Measurements from ENCODE around the gene MYRIP. TPM values are rescaled to one million over a fixed set of nuclear protein-coding genes. Genes with fewer than 3 reads are reported as not detected.

Gene MYRIP
- total and polyA plus RNA-seq, 2 experiments from 2014 or later, result 1.5 to 1.8 TPM

- TF ChIP-seq, protein P1, sequence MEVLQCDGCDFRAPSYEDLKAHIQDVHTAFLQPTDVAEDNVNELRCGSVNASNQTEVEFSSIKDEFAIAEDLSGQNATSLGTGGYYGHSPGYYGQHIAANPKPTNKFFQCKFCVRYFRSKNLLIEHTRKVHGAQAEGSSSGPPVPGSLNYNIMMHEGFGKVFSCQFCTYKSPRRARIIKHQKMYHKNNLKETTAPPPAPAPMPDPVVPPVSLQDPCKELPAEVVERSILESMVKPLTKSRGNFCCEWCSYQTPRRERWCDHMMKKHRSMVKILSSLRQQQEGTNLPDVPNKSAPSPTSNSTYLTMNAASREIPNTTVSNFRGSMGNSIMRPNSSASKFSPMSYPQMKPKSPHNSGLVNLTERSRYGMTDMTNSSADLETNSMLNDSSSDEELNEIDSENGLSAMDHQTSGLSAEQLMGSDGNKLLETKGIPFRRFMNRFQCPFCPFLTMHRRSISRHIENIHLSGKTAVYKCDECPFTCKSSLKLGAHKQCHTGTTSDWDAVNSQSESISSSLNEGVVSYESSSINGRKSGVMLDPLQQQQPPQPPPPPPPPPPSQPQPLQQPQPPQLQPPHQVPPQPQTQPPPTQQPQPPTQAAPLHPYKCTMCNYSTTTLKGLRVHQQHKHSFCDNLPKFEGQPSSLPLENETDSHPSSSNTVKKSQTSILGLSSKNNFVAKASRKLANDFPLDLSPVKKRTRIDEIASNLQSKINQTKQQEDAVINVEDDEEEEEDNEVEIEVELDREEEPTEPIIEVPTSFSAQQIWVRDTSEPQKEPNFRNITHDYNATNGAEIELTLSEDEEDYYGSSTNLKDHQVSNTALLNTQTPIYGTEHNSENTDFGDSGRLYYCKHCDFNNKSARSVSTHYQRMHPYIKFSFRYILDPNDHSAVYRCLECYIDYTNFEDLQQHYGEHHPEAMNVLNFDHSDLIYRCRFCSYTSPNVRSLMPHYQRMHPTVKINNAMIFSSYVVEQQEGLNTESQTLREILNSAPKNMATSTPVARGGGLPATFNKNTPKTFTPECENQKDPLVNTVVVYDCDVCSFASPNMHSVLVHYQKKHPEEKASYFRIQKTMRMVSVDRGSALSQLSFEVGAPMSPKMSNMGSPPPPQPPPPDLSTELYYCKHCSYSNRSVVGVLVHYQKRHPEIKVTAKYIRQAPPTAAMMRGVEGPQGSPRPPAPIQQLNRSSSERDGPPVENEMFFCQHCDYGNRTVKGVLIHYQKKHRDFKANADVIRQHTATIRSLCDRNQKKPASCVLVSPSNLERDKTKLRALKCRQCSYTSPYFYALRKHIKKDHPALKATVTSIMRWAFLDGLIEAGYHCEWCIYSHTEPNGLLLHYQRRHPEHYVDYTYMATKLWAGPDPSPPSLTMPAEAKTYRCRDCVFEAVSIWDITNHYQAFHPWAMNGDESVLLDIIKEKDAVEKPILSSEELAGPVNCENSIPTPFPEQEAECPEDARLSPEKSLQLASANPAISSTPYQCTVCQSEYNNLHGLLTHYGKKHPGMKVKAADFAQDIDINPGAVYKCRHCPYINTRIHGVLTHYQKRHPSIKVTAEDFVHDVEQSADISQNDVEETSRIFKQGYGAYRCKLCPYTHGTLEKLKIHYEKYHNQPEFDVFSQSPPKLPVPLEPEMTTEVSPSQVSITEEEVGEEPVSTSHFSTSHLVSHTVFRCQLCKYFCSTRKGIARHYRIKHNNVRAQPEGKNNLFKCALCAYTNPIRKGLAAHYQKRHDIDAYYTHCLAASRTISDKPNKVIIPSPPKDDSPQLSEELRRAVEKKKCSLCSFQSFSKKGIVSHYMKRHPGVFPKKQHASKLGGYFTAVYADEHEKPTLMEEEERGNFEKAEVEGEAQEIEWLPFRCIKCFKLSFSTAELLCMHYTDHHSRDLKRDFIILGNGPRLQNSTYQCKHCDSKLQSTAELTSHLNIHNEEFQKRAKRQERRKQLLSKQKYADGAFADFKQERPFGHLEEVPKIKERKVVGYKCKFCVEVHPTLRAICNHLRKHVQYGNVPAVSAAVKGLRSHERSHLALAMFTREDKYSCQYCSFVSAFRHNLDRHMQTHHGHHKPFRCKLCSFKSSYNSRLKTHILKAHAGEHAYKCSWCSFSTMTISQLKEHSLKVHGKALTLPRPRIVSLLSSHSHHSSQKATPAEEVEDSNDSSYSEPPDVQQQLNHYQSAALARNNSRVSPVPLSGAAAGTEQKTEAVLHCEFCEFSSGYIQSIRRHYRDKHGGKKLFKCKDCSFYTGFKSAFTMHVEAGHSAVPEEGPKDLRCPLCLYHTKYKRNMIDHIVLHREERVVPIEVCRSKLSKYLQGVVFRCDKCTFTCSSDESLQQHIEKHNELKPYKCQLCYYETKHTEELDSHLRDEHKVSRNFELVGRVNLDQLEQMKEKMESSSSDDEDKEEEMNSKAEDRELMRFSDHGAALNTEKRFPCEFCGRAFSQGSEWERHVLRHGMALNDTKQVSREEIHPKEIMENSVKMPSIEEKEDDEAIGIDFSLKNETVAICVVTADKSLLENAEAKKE (CRISPR knock-in tag; IDR thresholded peaks at IDR 0.05), result no peak
- TF ChIP-seq NANOG (IDR thresholded peaks at IDR 0.05; ENCODE audit: borderline replicate concordance) (no peak), ZNF331 (CRISPR knock-in tag; IDR thresholded peaks at IDR 0.05; ENCODE audit: low read depth) (no peak), ETS1 (IDR thresholded peaks at IDR 0.05) (no peak), EZH2 (IDR thresholded peaks at IDR 0.05; ENCODE audit: low read depth, unreplicated experiment) (no peak), JUNB (IDR thresholded peaks at IDR 0.05; ENCODE audit: unreplicated experiment) (no peak)
- TF ChIP-seq, protein P2, sequence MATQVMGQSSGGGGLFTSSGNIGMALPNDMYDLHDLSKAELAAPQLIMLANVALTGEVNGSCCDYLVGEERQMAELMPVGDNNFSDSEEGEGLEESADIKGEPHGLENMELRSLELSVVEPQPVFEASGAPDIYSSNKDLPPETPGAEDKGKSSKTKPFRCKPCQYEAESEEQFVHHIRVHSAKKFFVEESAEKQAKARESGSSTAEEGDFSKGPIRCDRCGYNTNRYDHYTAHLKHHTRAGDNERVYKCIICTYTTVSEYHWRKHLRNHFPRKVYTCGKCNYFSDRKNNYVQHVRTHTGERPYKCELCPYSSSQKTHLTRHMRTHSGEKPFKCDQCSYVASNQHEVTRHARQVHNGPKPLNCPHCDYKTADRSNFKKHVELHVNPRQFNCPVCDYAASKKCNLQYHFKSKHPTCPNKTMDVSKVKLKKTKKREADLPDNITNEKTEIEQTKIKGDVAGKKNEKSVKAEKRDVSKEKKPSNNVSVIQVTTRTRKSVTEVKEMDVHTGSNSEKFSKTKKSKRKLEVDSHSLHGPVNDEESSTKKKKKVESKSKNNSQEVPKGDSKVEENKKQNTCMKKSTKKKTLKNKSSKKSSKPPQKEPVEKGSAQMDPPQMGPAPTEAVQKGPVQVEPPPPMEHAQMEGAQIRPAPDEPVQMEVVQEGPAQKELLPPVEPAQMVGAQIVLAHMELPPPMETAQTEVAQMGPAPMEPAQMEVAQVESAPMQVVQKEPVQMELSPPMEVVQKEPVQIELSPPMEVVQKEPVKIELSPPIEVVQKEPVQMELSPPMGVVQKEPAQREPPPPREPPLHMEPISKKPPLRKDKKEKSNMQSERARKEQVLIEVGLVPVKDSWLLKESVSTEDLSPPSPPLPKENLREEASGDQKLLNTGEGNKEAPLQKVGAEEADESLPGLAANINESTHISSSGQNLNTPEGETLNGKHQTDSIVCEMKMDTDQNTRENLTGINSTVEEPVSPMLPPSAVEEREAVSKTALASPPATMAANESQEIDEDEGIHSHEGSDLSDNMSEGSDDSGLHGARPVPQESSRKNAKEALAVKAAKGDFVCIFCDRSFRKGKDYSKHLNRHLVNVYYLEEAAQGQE (IDR thresholded peaks at IDR 0.05; ENCODE audit: unreplicated experiment), result no peak
Observed at GRCh38 chr3:40224796-40225515, 415.5 kb downstream of the MYRIP start (continued).
